Activated CD8-positive, alpha-beta T cell treated with anti-CD3 and anti-CD28 coated beads for 36 hours (primary cell): Measurements from ENCODE around the gene PCCA. TPM values are rescaled to one million over a fixed set of nuclear protein-coding genes. Genes with fewer than 3 reads are reported as not detected.
A peak's percentile ranks its signal among the peaks of the same experiment; 100 is the strongest.
"Not testable (repeated sequence)": the region's sequence is repeated elsewhere in the genome, so short reads cannot be mapped to it uniquely, and the experiment has no call there.

Experiments
- ATAC-seq: fragments of 200-7000 bp; cut with Tn5 transposase; one replicate; pipeline ENCODE4 v1.10.0; 2021; ENCODE audit warnings: mild to moderate bottlenecking, moderate library complexity
- CTCF ChIA-PET: fragments of 350-600 bp; sonication (Branson Sonifier 250); formaldehyde crosslinking; loops from one replicate; lab custom pipeline; 2021; ENCODE audit warnings: antibody characterized with exemption; lab: Charles Lee
- POLR2A ChIA-PET: fragments of 350-600 bp; sonication (Branson Sonifier 250); formaldehyde crosslinking; loops from one replicate; lab custom pipeline; 2021; ENCODE audit warnings: antibody characterized with exemption; lab: Charles Lee
- DNase-seq: peaks from one replicate; pipeline ENCODE4 v3.0.0-alpha.2; 2020
- H3K27ac Mint-ChIP-seq: one replicate; pipeline ENCODE4 v1.8.0; 2021; ENCODE audit warnings: mild to moderate bottlenecking, mixed read lengths
- H3K27me3 Mint-ChIP-seq: one replicate; pipeline ENCODE4 v1.8.0; 2021; ENCODE audit warnings: mixed read lengths
- H3K36me3 Mint-ChIP-seq: one replicate; pipeline ENCODE4 v1.8.0; 2021; ENCODE audit warnings: low read depth, mixed read lengths
- H3K4me1 Mint-ChIP-seq: one replicate; pipeline ENCODE4 v1.8.0; 2021; ENCODE audit warnings: low read depth, mixed read lengths
- H3K4me3 Mint-ChIP-seq: one replicate; pipeline ENCODE4 v1.8.0; 2021; ENCODE audit warnings: mild to moderate bottlenecking, moderate library complexity, mixed read lengths
- H3K9me3 Mint-ChIP-seq: one replicate; pipeline ENCODE4 v1.8.0; 2021; ENCODE audit warnings: mixed read lengths
- CTCF ChIP-seq: fragments of 200-600 bp; IDR thresholded peaks from one replicate; pipeline ENCODE4 v1.8.0; 2022; ENCODE audit warnings: antibody characterized with exemption, mild to moderate bottlenecking
- intact Hi-C: fragments of 100-400 bp; cut with micrococcal nuclease; formaldehyde crosslinking; loops from one replicate; pipeline ENCODE4 v1.10.0; 2022
- total RNA-seq, 2 experiments: library from RNA; stranded (reverse); gene quantifications; one replicate each; pipeline ENCODE4 v1.2.3, GENCODE V29; 2021

The PCCA gene
- total RNA-seq, 2 experiments from 2014 or later, result 8.4 to 9.2 TPM

GRCh38 chr13:100564444-100565223 lies 475.7 kb downstream of the PCCA start:
- Mint-ChIP-seq H3K4me3 (no peak overlapping the region), H3K27ac (no peak overlapping the region), H3K27me3 (no peaks in the 10 kb centered on the region), H3K4me1 (peaks cover 3% of the 10 kb centered on the region), H3K36me3 (no peaks in the 10 kb centered on the region), H3K9me3 (no peaks in the 10 kb centered on the region)
- ATAC-seq (no peak), DNase-seq (no peak)
- ChIA-PET POLR2A (no interaction called here), CTCF (interaction anchor here (0.7 to 1.1 kb wide), 2 partner anchors 9 to 49 kb away, joined by 3 to 5 read pairs; no protein-coding TSS in a partner anchor)
- TF ChIP-seq CTCF, result no peak
- intact Hi-C loops, result no loop called here

DNA sequence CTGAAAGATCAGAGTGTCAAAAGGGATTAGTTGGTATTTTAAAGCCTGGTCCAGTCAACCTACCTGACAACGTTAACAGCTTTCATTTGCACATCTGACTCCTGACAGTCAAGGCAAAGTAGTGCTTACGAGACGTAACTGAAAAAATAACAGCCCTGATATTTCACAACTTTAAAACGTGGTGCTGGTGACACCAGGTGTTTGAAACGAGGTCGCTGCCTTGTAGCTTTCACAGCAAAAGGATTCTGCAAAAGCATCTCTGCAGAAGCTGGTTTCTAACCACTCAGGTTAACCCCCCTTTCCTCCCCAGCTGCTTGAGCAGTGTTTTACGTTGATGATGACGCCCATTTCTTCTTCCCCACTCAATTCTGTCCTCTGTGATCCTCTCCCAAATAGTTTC lies 476.4 kb downstream of the PCCA start:
- Mint-ChIP-seq H3K27ac (no peak overlapping the region), H3K9me3 (no peaks in the 10 kb centered on the region), H3K27me3 (no peaks in the 10 kb centered on the region), H3K36me3 (no peaks in the 10 kb centered on the region), H3K4me3 (no peak overlapping the region), H3K4me1 (peaks cover 3% of the 10 kb centered on the region)
- POLR2A ChIA-PET, result interaction anchor here (1.1 kb wide), 1 partner anchor 61 kb away, joined by 3 read pairs; no protein-coding TSS in a partner anchor
- DNase-seq (no peak), ATAC-seq (no peak)
- CTCF ChIA-PET, result interaction anchor here (0.7 to 1.1 kb wide), 2 partner anchors 9 to 50 kb away, joined by 3 to 5 read pairs; no protein-coding TSS in a partner anchor
- intact Hi-C loops, result no loop called here
- no peak for TF ChIP-seq CTCF

DNA sequence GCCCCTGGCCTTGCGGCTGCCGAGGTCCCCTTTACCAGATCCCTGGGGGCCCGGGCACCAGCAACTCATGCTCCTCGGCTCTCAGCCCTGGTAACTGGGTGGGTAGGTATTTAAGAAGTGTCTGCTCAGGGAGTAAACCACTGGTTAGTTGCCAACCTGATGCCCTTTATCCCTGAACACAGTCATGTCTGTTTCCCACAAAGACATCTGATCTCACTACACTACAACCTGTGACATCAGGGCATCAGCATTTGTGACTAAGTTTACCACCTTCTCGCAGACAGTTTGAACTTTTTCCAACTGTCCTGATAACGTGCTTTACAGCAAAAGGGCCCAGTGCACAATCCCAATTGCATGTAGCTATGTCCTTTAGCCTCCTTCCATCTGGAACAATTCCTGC lies 477.6 kb downstream of the PCCA start:
- intact Hi-C loops, result no loop called here
- no peak for TF ChIP-seq CTCF
- no peak overlapping the region for H3K4me3 Mint-ChIP-seq
- no peak overlapping the region for H3K27ac Mint-ChIP-seq
- peaks cover 3% of the 10 kb centered on the region for H3K4me1 Mint-ChIP-seq
- CTCF ChIA-PET, result no interaction called here
- H3K9me3 Mint-ChIP-seq, result no peaks in the 10 kb centered on the region
- ATAC-seq (no peak), DNase-seq (no peak)
- H3K36me3 Mint-ChIP-seq, result no peaks in the 10 kb centered on the region
- H3K27me3 Mint-ChIP-seq, result no peaks in the 10 kb centered on the region
- POLR2A ChIA-PET, result interaction anchor here (1.1 kb wide), 1 partner anchor 60 kb away, joined by 3 read pairs; no protein-coding TSS in a partner anchor

DNA sequence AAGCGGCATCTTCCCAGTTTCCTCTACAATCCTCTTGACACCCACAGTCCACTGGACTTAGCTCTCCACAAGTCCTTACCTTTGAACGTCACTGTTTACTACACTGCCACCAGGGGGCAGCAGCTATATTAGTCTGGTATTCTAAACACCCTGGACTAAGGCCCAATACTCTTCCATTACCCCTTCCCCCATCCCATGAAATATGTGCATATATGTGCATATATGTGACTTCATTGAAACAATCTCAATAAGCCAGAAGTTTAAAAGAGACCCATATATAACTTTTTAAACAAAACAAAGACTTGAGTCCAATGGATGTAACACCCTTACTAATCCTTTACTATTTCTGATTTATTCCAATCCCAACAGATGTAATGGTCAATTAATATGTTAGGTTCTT lies 484.2 kb downstream of the PCCA start:
- Mint-ChIP-seq H3K4me3 (no peak overlapping the region), H3K27me3 (no peaks in the 10 kb centered on the region), H3K9me3 (no peaks in the 10 kb centered on the region), H3K4me1 (peaks cover 15% of the 10 kb centered on the region), H3K36me3 (peaks cover 1% of the 10 kb centered on the region), H3K27ac (no peak overlapping the region)
- peak; percentile 80 for TF ChIP-seq CTCF
- CTCF ChIA-PET, result interaction anchor here (0.5 to 5.6 kb wide), 39 partner anchors 9 to 715 kb away, joined by 3 to 97 read pairs (median 4); partner anchors contain the start of genes GGACT and TMTC4
- ATAC-seq, result peak; percentile 95
- intact Hi-C loops, result loop anchor here (5.0 kb wide), 1 partner anchor 554 kb away; no protein-coding TSS in a partner anchor
- DNase-seq, result peak; percentile 88
- POLR2A ChIA-PET, result no interaction called here

DNA sequence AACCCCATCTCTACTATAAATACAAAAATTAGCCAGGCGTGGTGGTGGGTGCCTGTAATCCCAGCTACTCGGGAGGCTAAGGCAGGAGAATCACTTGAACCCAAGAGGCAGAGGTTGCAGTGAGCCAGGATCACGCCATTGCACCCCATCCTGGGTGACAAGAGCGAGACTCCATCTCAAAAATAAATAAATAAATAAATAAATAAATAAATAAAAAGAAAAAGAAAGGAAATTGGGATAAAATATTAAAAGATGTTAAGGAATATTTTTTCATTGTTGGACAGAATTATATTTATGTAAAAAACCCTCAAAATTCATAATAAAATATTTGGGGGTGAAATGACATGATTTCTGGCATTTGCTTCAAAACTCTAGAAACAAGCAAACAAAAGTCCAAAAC lies 488.3 kb downstream of the PCCA start:
- H3K9me3 Mint-ChIP-seq, DNase-seq, H3K27ac Mint-ChIP-seq, POLR2A ChIA-PET, ATAC-seq, H3K27me3 Mint-ChIP-seq, intact Hi-C loops, H3K4me3 Mint-ChIP-seq: not testable (repeated sequence)
- Mint-ChIP-seq H3K36me3 (peaks cover 13% of the 10 kb centered on the region), H3K4me1 (peaks cover 29% of the 10 kb centered on the region)
- CTCF ChIA-PET, result interaction anchor here (1.3 to 1.4 kb wide), 2 partner anchors 9 to 12 kb away, joined by 3 read pairs; partner anchors contain the start of gene GGACT

Other genes starting within 250 kb of the PCCA start
- gene ZIC5, start 117.3 kb upstream of the PCCA start, total RNA-seq, result not detected
- gene ZIC2, start 107.3 kb upstream of the PCCA start, total RNA-seq, result not detected